Loucy (cell line): ENCODE data around the gene KCNQ2.

Source experiments
- EZH2phosphoT487 ChIP-seq: fragments of 200-600 bp; IDR thresholded peaks from 2 replicates; pipeline ENCODE4 v1.6.1; 2018; ENCODE audit warnings: antibody characterized with exemption, mild to moderate bottlenecking, moderate library complexity, borderline replicate concordance
- TF ChIP-seq, protein P1 (sequence below): fragments of 200-600 bp; sonication (generic); conservative IDR thresholded peaks from 2 replicates; pipeline ENCODE4 v1.5.1; 2014; ENCODE audit warnings: mild to moderate bottlenecking, antibody characterized with exemption, low read length

GRCh38 chr20:63386491-63386890, 86.0 kb downstream of the KCNQ2 start:
- TF ChIP-seq, protein P1, sequence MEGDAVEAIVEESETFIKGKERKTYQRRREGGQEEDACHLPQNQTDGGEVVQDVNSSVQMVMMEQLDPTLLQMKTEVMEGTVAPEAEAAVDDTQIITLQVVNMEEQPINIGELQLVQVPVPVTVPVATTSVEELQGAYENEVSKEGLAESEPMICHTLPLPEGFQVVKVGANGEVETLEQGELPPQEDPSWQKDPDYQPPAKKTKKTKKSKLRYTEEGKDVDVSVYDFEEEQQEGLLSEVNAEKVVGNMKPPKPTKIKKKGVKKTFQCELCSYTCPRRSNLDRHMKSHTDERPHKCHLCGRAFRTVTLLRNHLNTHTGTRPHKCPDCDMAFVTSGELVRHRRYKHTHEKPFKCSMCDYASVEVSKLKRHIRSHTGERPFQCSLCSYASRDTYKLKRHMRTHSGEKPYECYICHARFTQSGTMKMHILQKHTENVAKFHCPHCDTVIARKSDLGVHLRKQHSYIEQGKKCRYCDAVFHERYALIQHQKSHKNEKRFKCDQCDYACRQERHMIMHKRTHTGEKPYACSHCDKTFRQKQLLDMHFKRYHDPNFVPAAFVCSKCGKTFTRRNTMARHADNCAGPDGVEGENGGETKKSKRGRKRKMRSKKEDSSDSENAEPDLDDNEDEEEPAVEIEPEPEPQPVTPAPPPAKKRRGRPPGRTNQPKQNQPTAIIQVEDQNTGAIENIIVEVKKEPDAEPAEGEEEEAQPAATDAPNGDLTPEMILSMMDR, result no peak
- TF ChIP-seq EZH2phosphoT487, result no peak
